H1 (cell line): ENCODE results near the gene SPINK1. TPM values are rescaled to one million over a fixed set of nuclear protein-coding genes. Genes with fewer than 3 reads are reported as not detected.

Source experiments
- CTCF ChIA-PET: fragments of 300-600 bp; sonication (Branson Sonifier 250); formaldehyde crosslinking; loops from one replicate; lab custom pipeline; 2021; ENCODE audit not compliant: partially characterized antibody; lab: Charles Lee
- POLR2A ChIA-PET: fragments of 300-600 bp; sonication (Branson Sonifier 250); formaldehyde crosslinking; loops from one replicate; lab custom pipeline; 2021; ENCODE audit warnings: inconsistent platforms; ENCODE audit not compliant: partially characterized antibody; lab: Charles Lee
- DNase-seq, 2 experiments: peaks; one replicate each; pipeline versions ENCODE4 v3.0.0 to v3.0.0-alpha.2; 2010 to 2022; ENCODE audit warnings: low spot score in 2 of 2, low read depth in 1 of 2, mixed read lengths in 1 of 2
- FAIRE-seq: peaks from 2 replicates; lab custom pipeline; 2011; peaks lifted over from hg19 to GRCh38; lab: Jason Lieb, UNC
- H2AFZ ChIP-seq: 2 replicates; pipeline ENCODE4 v1.8.1; 2012; ENCODE audit warnings: low read length, inconsistent platforms
- H2AK5ac ChIP-seq: 2 replicates; pipeline ENCODE4 v1.6.1; 2013; ENCODE audit warnings: low read depth, low read length
- H2BK120ac ChIP-seq: replicated peaks from 2 replicates; pipeline ENCODE3; 2013; ENCODE audit warnings: low read depth, low read length, inconsistent platforms
- H2BK12ac ChIP-seq: 2 replicates; pipeline ENCODE4 v1.6.1; 2013; ENCODE audit warnings: low read depth, low read length
- H2BK15ac ChIP-seq: 2 replicates; pipeline ENCODE4 v1.6.1; 2013; ENCODE audit warnings: low read length
- H2BK20ac ChIP-seq: 2 replicates; pipeline ENCODE4 v1.6.1; 2013; ENCODE audit warnings: low read length
- H2BK5ac ChIP-seq: 2 replicates; pipeline ENCODE4 v1.6.1; 2013; ENCODE audit warnings: low read depth, low read length
- H3K14ac ChIP-seq: 2 replicates; pipeline ENCODE4 v1.6.1; 2013; ENCODE audit warnings: inconsistent platforms; ENCODE audit not compliant: insufficient read length
- H3K18ac ChIP-seq: 2 replicates; pipeline ENCODE4 v1.6.1; 2013; ENCODE audit warnings: low read length; ENCODE audit errors: extremely low read depth
- H3K23ac ChIP-seq: 2 replicates; pipeline ENCODE4 v1.6.1; 2013; ENCODE audit warnings: inconsistent platforms; ENCODE audit not compliant: insufficient read length
- H3K23me2 ChIP-seq: 2 replicates; pipeline ENCODE4 v1.6.1; 2013; ENCODE audit warnings: low read depth, low read length
- H3K27ac ChIP-seq: 2 replicates; pipeline ENCODE4 v1.6.1; 2011; ENCODE audit warnings: low read depth, low read length, inconsistent platforms
- H3K27me3 ChIP-seq, 4 experiments: replicated peaks in 1 of 4; 1 replicate in 1 of 4; 2 replicates in 3 of 4; pipeline versions ENCODE4 v1.6.1 to v1.8.1; 2011 to 2013; ENCODE audit warnings: low read length in 3 of 4, mild to moderate bottlenecking in 3 of 4, inconsistent platforms in 2 of 4, mixed read lengths in 2 of 4, moderate library complexity in 1 of 4; ENCODE audit not compliant: control insufficient read depth in 3 of 4, insufficient read depth in 3 of 4; ENCODE audit errors: extremely low read depth in 1 of 4
- H3K36me3 ChIP-seq, 4 experiments: 2 replicates each; pipeline versions ENCODE4 v1.6.1 to v1.8.1; 2011 to 2013; ENCODE audit warnings: mild to moderate bottlenecking in 4 of 4, low read length in 3 of 4, moderate library complexity in 2 of 4, control low read depth in 1 of 4, inconsistent platforms in 1 of 4; ENCODE audit not compliant: insufficient read depth in 4 of 4, control insufficient read depth in 2 of 4
- H3K4ac ChIP-seq: replicated peaks from 2 replicates; pipeline ENCODE3; 2013; ENCODE audit warnings: low read length, low read depth, mixed read lengths, inconsistent platforms; ENCODE audit not compliant: insufficient read length
- H3K4me1 ChIP-seq, 4 experiments: replicated peaks in 1 of 4; 1 replicate in 1 of 4; 2 replicates in 3 of 4; pipeline versions ENCODE4 v1.6.1 to v1.8.1; 2011 to 2013; ENCODE audit warnings: low read length in 3 of 4, inconsistent platforms in 2 of 4, mixed read lengths in 1 of 4; ENCODE audit not compliant: insufficient read depth in 4 of 4, control insufficient read depth in 3 of 4
- H3K4me2 ChIP-seq, 2 experiments: 2 replicates each; pipeline versions ENCODE4 v1.6.1 to v1.8.1; 2011 to 2013; ENCODE audit warnings: low read depth in 2 of 2, low read length in 2 of 2, control low read depth in 1 of 2, inconsistent platforms in 1 of 2, mild to moderate bottlenecking in 1 of 2; ENCODE audit not compliant: insufficient read depth in 1 of 2
- H3K4me3 ChIP-seq, 4 experiments: fragments of 200-600, 300-600 bp in 1 of 4; sonication (generic), shearing (Covaris generic), sonication (Bioruptor Twin) in 1 of 4; 2 replicates each; pipeline versions ENCODE4 v1.5.1 to v1.8.1; 2011 to 2016; ENCODE audit warnings: low read length in 4 of 4, low read depth in 3 of 4, control low read depth in 2 of 4, inconsistent platforms in 2 of 4, mild to moderate bottlenecking in 2 of 4, mixed read lengths in 1 of 4, moderate library complexity in 1 of 4; ENCODE audit not compliant: insufficient read depth in 2 of 4; ENCODE audit errors: extremely low read depth in 1 of 4
- H3K56ac ChIP-seq: replicated peaks from 2 replicates; pipeline ENCODE3; 2013; ENCODE audit warnings: low read depth, mild to moderate bottlenecking, mixed read lengths, low read length, inconsistent platforms; ENCODE audit not compliant: insufficient read length
- H3K79me1 ChIP-seq: 2 replicates; pipeline ENCODE4 v1.6.1; 2013; ENCODE audit warnings: low read depth, low read length, control low read depth
- H3K79me2 ChIP-seq, 2 experiments: 2 replicates each; pipeline versions ENCODE4 v1.6.1 to v1.8.1; 2012 to 2013; ENCODE audit warnings: low read length in 2 of 2, mild to moderate bottlenecking in 2 of 2, inconsistent platforms in 1 of 2; ENCODE audit not compliant: insufficient read depth in 2 of 2, control insufficient read depth in 1 of 2
- H3K9ac ChIP-seq, 4 experiments: replicated peaks in 1 of 4; 1 replicate in 1 of 4; 2 replicates in 3 of 4; pipeline versions ENCODE4 v1.6.1 to v1.8.1; 2011 to 2013; ENCODE audit warnings: low read depth in 3 of 4, low read length in 3 of 4, control low read depth in 2 of 4, mild to moderate bottlenecking in 2 of 4, moderate library complexity in 2 of 4, inconsistent platforms in 1 of 4; ENCODE audit errors: extremely low read depth in 1 of 4
- H3K9me3 ChIP-seq, 2 experiments: 2 replicates each; pipeline versions ENCODE4 v1.6.1 to v1.8.1; 2012 to 2013; ENCODE audit warnings: mild to moderate bottlenecking in 2 of 2, moderate library complexity in 2 of 2, control low read depth in 1 of 2, inconsistent platforms in 1 of 2, low read depth in 1 of 2, low read length in 1 of 2, mixed read lengths in 1 of 2; ENCODE audit not compliant: insufficient read depth in 2 of 2
- H4K20me1 ChIP-seq, 2 experiments: replicated peaks in 1 of 2; 2 replicates each; pipeline versions ENCODE3 to v1.8.1; 2011 to 2013; ENCODE audit warnings: inconsistent platforms in 2 of 2, low read length in 2 of 2, mild to moderate bottlenecking in 1 of 2; ENCODE audit not compliant: insufficient read depth in 2 of 2, control insufficient read depth in 1 of 2
- H4K5ac ChIP-seq: 2 replicates; pipeline ENCODE4 v1.6.1; 2013; ENCODE audit warnings: low read length, low read depth, mixed read lengths, inconsistent platforms; ENCODE audit not compliant: insufficient read length
- H4K8ac ChIP-seq: 2 replicates; pipeline ENCODE4 v1.8.0; 2013; ENCODE audit warnings: mild to moderate bottlenecking, moderate library complexity, low read length, inconsistent platforms; ENCODE audit not compliant: insufficient read depth; ENCODE audit errors: extremely low read depth
- H4K91ac ChIP-seq: replicated peaks from 2 replicates; pipeline ENCODE3; 2013; ENCODE audit warnings: low read length, mixed read lengths, inconsistent platforms; ENCODE audit not compliant: insufficient read length
- BACH1 ChIP-seq: IDR thresholded peaks from 2 replicates; pipeline ENCODE4 v1.6.1; 2012; ENCODE audit warnings: low read length, improper control_type of control experiment
- EGR1 ChIP-seq: IDR thresholded peaks from 2 replicates; pipeline ENCODE4 v1.6.1; 2011; ENCODE audit warnings: low read depth, low read length, borderline replicate concordance
- FOSL1 ChIP-seq: IDR thresholded peaks from 2 replicates; pipeline ENCODE4 v1.6.1; 2011; ENCODE audit warnings: mild to moderate bottlenecking, low read depth, low read length, moderate library complexity; ENCODE audit not compliant: insufficient read depth
- HDAC6 ChIP-seq: IDR thresholded peaks from one replicate; pipeline ENCODE4 v1.7.1; 2012; ENCODE audit warnings: low read depth, mild to moderate bottlenecking, inconsistent platforms, low read length, moderate library complexity
- KDM1A ChIP-seq: fragments of 200-600, 300-600 bp; sonication (generic); IDR thresholded peaks from 2 replicates; pipeline ENCODE4 v1.7.1; 2016; ENCODE audit warnings: mild to moderate bottlenecking, low read length, borderline replicate concordance
- TAF1 ChIP-seq: IDR thresholded peaks from 2 replicates; pipeline ENCODE4 v1.6.1; 2011; ENCODE audit warnings: mild to moderate bottlenecking, low read depth, low read length
- TCF12 ChIP-seq: IDR thresholded peaks from 2 replicates; pipeline ENCODE4 v1.6.1; 2011; ENCODE audit warnings: low read depth, mild to moderate bottlenecking, low read length
- YY1 ChIP-seq: IDR thresholded peaks from 2 replicates; pipeline ENCODE4 v1.6.1; 2011; ENCODE audit warnings: low read depth, mild to moderate bottlenecking, low read length
- WGBS, 2 experiments: shearing (Covaris generic) in 1 of 2; methylation state at CpG; one replicate each; pipeline versions ENCODE4 v1.1.6 to v1.1.7; 2013 to 2015; ENCODE audit warnings: low lambda C conversion rate in 2 of 2, mixed read lengths in 2 of 2, inconsistent platforms in 1 of 2, low coverage in 1 of 2, missing lambda C conversion rate in 1 of 2; ENCODE audit not compliant: insufficient replicate concordance in 2 of 2, insufficient coverage in 1 of 2, insufficient read length in 1 of 2; ENCODE audit errors: extremely low coverage in 1 of 2, missing lambda C conversion rate in 1 of 2; 5-methylcytosine and 5-hydroxymethylcytosine counted together
- polyA plus RNA-seq, 7 experiments: library from polyadenylated mRNA; depleted of rRNA in 3 of 7; stranded (reverse) in 5 of 7; unstranded in 2 of 7; fragments of >200 nt in 5 of 7; fragments of 200-250 nt in 2 of 7; gene quantifications; 1 replicate in 5 of 7; 2 replicates in 1 of 7; 4 replicates in 1 of 7; pipeline versions ENCODE4 v1.2.1 to v1.2.3, GENCODE V29; 2011 to 2013; ENCODE audit warnings: missing spikeins in 2 of 7, mixed read lengths in 2 of 7
- total RNA-seq: library from RNA; stranded (reverse); fragmentation: NEBNext Ultra II Directional; extraction: Animal tissue kit (Norgen Biotek cat#: 25700); gene quantifications from 2 replicates; pipeline ENCODE4 v1.2.1, GENCODE V29; 2021
- TF ChIP-seq, protein P1 (sequence below): IDR thresholded peaks from 2 replicates; pipeline ENCODE4 v1.6.1; 2012; ENCODE audit warnings: inconsistent platforms

Gene SPINK1
- total and polyA plus RNA-seq, 2 of the 8 experiments (the other 6 are each of a cell fraction or from before 2014, with no cell fraction given): 0.48 to 1.3 TPM

DNA sequence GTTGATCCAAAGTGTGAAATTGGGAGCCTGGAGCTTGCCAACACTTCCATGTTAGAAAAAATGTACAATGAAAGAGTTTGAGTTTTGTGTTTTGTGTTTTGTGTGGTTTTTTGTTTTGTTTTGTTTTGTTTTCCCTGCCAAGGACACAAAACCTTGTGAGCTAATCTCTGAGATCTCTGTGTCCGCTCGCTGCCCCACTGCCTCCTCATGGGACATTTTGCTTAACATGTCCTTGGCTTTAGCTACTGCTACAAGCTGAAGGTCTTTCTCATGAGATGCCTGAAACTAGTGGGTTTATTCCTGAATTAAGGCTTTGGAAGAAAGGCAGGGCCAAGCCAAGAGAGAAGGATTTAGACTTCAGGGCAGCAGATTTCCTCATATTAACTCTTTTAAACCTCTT is 41.7 kb downstream of the SPINK1 start:
- Histone ChIP-seq H3K79me2 (no peaks in the 10 kb centered on the region), H4K5ac (no peak overlapping the region), H2AK5ac (no peak overlapping the region), H2BK120ac (peak overlapping the region; percentile 34), H3K56ac (no peak overlapping the region), H3K4me1 (no peaks in the 10 kb centered on the region), H3K14ac (no peak overlapping the region), H3K9ac (no peak overlapping the region), H3K18ac (no peak overlapping the region), H4K20me1 (no peaks in the 10 kb centered on the region), H2BK20ac (no peak overlapping the region), H3K27ac (no peak overlapping the region), H3K36me3 (no peaks in the 10 kb centered on the region), H2AFZ (no peak overlapping the region), H3K27me3 (no peaks in the 10 kb centered on the region), H3K4me2 (no peak overlapping the region), H2BK12ac (no peak overlapping the region), H3K9me3 (no peaks in the 10 kb centered on the region), H2BK15ac (no peak overlapping the region), H3K4me3 (no peak overlapping the region), H3K4ac (no peak overlapping the region), H4K8ac (no peak overlapping the region), H3K23me2 (no peaks in the 10 kb centered on the region), H2BK5ac (no peak overlapping the region), H3K23ac (no peak overlapping the region), H4K91ac (no peak overlapping the region), H3K79me1 (no peaks in the 10 kb centered on the region)
- TF ChIP-seq TAF1: no peak
- no peak for TF ChIP-seq TCF12
- TF ChIP-seq FOSL1: no peak
- TF ChIP-seq BACH1: no peak
- no peak for TF ChIP-seq YY1
- TF ChIP-seq KDM1A: no peak
- TF ChIP-seq, protein P1, sequence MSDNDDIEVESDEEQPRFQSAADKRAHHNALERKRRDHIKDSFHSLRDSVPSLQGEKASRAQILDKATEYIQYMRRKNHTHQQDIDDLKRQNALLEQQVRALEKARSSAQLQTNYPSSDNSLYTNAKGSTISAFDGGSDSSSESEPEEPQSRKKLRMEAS: no peak
- TF ChIP-seq HDAC6: no peak
- no peak for TF ChIP-seq EGR1
- POLR2A ChIA-PET: no interaction called here
- CTCF ChIA-PET: interaction anchor here (1.4 kb wide), 1 partner anchor 33 kb away, joined by 4 read pairs; no protein-coding TSS in a partner anchor
- FAIRE-seq: no peak
- no peak for DNase-seq
- WGBS, 2 experiments: 89% methylated on average over 2 of the region's 2 CpGs; no CpG with 5 or more reads in 1 of the 2 experiments
